ENCODE measurements around the gene SRPRA.

SRPRA gene

GRCh38 chr11:126229858-126230540 is 38.7 kb downstream of the SRPRA start:
- no peak for DNase-seq

GRCh38 chr11:126226334-126227084 is 42.2 kb downstream of the SRPRA start:
- DNase-seq = no peak

- no peak for DNase-seq
Observed at GRCh38 chr11:126225295-126225665, 43.4 kb downstream of the SRPRA start.

GRCh38 chr11:126224647-126225294 is 43.9 kb downstream of the SRPRA start:
- no peak for DNase-seq

- no peak for DNase-seq
Observed at GRCh38 chr11:126219547-126219946, 49.1 kb downstream of the SRPRA start.

- no peak for DNase-seq
Observed at GRCh38 chr11:126217491-126217890, 51.2 kb downstream of the SRPRA start.

- DNase-seq = no peak
Observed at GRCh38 chr11:126216526-126217305, 52.0 kb downstream of the SRPRA start.

- peak in 1 of 3 donors; percentile 14 for DNase-seq
Observed at GRCh38 chr11:126214841-126215240, 53.9 kb downstream of the SRPRA start.

- peak; percentile 35 to 61 (median 58) for DNase-seq
Observed at GRCh38 chr11:126214441-126214840, 54.3 kb downstream of the SRPRA start.
